ENCODE results near the gene NTMT1. TPM values are rescaled to one million over a fixed set of nuclear protein-coding genes. Genes with fewer than 3 reads are reported as not detected.

NTMT1 gene
- total and polyA plus RNA-seq, 9 of the 15 experiments (the other 6 are each of a cell fraction or from before 2014, with no cell fraction given) = 42.1 to 116 (median 74.7) TPM

DNA sequence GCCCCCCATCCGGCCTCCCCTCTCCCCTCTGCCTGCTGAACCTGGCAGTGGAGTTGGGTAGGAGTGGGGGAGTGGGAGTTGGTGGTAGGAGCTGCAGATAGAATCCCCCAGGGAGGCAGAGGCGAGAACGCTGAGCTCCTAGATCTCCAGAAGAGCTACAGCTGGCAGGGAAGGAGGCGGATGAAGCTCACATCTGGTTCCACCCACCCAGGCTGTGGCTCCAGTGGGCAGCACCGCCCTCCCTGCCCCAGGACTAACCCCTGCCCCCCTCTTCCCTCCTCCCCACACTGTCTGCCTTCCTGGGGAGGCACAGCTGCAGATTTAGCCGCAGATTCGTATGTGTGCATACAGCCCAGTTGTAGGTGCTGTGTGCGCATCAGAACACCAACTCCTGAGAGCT is 39.3 kb upstream of the NTMT1 start:
- no peak overlapping the region for H3K4me3 ChIP-seq
- ATAC-seq = peak; percentile 19
- peaks cover 26 to 35% of the 10 kb centered on the region in 2 experiments for H3K4me1 ChIP-seq (replicated peaks in 1 of 2; ENCODE audit: control insufficient read depth in 2 of 2, insufficient read depth in 2 of 2, low read length in 2 of 2)
- H4K20me1 ChIP-seq (replicated peaks; ENCODE audit: control insufficient read depth, insufficient read depth, low read length) = no peaks in the 10 kb centered on the region
- H3K27me3 ChIP-seq (ENCODE audit: control insufficient read depth in 2 of 2, insufficient read depth in 2 of 2, low read length in 2 of 2) = no peaks in the 10 kb centered on the region
- peak overlapping the region; percentile 85 for H2AFZ ChIP-seq (ENCODE audit: low read depth, low read length)
- peak overlapping the region; percentile 76; the same call in 2 of the 3 replicates for H3K27ac ChIP-seq (ENCODE audit: extremely low read depth, low read depth, low read length)
- ChIA-PET POLR2A (interaction anchor here (0.5 to 1.6 kb wide), 6 partner anchors 15 to 447 kb away, joined by 3 to 8 read pairs (median 3); partner anchors contain the start of gene C9orf50), CTCF (ENCODE audit: low intra/inter-chr PET ratio) (no interaction called here)
- FAIRE-seq = peak; percentile 29
- no TSS peak for BruUV-seq (replicated peaks)
- intact Hi-C loops (cut with micrococcal nuclease) (loop anchor here (5.0 kb wide), 1 partner anchor 99 kb away; no protein-coding TSS in a partner anchor), in situ Hi-C loops (cut with MboI) (no loop called here)
- DNase-seq (ENCODE audit: extremely low read depth in 1 of 4, low spot score in 3 of 4) = peak in 3 of 4 experiments; percentile 41 to 57 (median 53)
- H3K9ac ChIP-seq (ENCODE audit: insufficient read depth in 1 of 2, low read depth in 2 of 2, low read length in 2 of 2) = peak overlapping the region; percentile 55 to 82; a peak in 2 of 4 replicates
- no peaks in the 10 kb centered on the region for H3K9me1 ChIP-seq (ENCODE audit: control insufficient read depth, insufficient read depth, low read length)
- no peaks in the 10 kb centered on the region for H3K36me3 ChIP-seq (ENCODE audit: control insufficient read depth, insufficient read depth, low read length)
- 29% methylated on average over 4 of the region's 8 CpGs for WGBS (ENCODE audit: insufficient coverage, low coverage, missing lambda C conversion rate)
- no peaks in the 10 kb centered on the region for H3K9me3 ChIP-seq (replicated peaks; ENCODE audit: control insufficient read depth, insufficient read depth, low read depth, low read length)
- peak overlapping the region; percentile 60; the same call in 1 of the 2 replicates for H3K4me2 ChIP-seq (ENCODE audit: insufficient read depth, low read length)
- H3K79me2 ChIP-seq (ENCODE audit: control insufficient read depth, insufficient read depth, low read length) = no peaks in the 10 kb centered on the region
- TF ChIP-seq ZFP36 (IDR thresholded peaks at IDR 0.05; ENCODE audit: low read depth, low read length, partially characterized antibody) = peak; percentile 46
- no peak for TF ChIP-seq NCOR1 (IDR thresholded peaks at IDR 0.05)
- TF ChIP-seq ZNF239 (CRISPR knock-in tag; IDR thresholded peaks at IDR 0.05) = no peak
- TF ChIP-seq, protein P1, sequence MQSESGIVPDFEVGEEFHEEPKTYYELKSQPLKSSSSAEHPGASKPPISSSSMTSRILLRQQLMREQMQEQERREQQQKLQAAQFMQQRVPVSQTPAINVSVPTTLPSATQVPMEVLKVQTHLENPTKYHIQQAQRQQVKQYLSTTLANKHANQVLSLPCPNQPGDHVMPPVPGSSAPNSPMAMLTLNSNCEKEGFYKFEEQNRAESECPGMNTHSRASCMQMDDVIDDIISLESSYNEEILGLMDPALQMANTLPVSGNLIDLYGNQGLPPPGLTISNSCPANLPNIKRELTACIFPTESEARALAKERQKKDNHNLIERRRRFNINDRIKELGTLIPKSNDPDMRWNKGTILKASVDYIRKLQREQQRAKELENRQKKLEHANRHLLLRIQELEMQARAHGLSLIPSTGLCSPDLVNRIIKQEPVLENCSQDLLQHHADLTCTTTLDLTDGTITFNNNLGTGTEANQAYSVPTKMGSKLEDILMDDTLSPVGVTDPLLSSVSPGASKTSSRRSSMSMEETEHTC (IDR thresholded peaks at IDR 0.05) = no peak
- TF ChIP-seq, protein P2, sequence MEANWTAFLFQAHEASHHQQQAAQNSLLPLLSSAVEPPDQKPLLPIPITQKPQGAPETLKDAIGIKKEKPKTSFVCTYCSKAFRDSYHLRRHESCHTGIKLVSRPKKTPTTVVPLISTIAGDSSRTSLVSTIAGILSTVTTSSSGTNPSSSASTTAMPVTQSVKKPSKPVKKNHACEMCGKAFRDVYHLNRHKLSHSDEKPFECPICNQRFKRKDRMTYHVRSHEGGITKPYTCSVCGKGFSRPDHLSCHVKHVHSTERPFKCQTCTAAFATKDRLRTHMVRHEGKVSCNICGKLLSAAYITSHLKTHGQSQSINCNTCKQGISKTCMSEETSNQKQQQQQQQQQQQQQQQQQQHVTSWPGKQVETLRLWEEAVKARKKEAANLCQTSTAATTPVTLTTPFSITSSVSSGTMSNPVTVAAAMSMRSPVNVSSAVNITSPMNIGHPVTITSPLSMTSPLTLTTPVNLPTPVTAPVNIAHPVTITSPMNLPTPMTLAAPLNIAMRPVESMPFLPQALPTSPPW (CRISPR knock-in tag; IDR thresholded peaks at IDR 0.05) = peak; percentile 83
- TF ChIP-seq, protein P3, sequence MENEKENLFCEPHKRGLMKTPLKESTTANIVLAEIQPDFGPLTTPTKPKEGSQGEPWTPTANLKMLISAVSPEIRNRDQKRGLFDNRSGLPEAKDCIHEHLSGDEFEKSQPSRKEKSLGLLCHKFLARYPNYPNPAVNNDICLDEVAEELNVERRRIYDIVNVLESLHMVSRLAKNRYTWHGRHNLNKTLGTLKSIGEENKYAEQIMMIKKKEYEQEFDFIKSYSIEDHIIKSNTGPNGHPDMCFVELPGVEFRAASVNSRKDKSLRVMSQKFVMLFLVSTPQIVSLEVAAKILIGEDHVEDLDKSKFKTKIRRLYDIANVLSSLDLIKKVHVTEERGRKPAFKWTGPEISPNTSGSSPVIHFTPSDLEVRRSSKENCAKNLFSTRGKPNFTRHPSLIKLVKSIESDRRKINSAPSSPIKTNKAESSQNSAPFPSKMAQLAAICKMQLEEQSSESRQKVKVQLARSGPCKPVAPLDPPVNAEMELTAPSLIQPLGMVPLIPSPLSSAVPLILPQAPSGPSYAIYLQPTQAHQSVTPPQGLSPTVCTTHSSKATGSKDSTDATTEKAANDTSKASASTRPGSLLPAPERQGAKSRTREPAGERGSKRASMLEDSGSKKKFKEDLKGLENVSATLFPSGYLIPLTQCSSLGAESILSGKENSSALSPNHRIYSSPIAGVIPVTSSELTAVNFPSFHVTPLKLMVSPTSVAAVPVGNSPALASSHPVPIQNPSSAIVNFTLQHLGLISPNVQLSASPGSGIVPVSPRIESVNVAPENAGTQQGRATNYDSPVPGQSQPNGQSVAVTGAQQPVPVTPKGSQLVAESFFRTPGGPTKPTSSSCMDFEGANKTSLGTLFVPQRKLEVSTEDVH (IDR thresholded peaks at IDR 0.05; ENCODE audit: low read depth, partially characterized antibody) = no peak
- TF ChIP-seq, protein P4, sequence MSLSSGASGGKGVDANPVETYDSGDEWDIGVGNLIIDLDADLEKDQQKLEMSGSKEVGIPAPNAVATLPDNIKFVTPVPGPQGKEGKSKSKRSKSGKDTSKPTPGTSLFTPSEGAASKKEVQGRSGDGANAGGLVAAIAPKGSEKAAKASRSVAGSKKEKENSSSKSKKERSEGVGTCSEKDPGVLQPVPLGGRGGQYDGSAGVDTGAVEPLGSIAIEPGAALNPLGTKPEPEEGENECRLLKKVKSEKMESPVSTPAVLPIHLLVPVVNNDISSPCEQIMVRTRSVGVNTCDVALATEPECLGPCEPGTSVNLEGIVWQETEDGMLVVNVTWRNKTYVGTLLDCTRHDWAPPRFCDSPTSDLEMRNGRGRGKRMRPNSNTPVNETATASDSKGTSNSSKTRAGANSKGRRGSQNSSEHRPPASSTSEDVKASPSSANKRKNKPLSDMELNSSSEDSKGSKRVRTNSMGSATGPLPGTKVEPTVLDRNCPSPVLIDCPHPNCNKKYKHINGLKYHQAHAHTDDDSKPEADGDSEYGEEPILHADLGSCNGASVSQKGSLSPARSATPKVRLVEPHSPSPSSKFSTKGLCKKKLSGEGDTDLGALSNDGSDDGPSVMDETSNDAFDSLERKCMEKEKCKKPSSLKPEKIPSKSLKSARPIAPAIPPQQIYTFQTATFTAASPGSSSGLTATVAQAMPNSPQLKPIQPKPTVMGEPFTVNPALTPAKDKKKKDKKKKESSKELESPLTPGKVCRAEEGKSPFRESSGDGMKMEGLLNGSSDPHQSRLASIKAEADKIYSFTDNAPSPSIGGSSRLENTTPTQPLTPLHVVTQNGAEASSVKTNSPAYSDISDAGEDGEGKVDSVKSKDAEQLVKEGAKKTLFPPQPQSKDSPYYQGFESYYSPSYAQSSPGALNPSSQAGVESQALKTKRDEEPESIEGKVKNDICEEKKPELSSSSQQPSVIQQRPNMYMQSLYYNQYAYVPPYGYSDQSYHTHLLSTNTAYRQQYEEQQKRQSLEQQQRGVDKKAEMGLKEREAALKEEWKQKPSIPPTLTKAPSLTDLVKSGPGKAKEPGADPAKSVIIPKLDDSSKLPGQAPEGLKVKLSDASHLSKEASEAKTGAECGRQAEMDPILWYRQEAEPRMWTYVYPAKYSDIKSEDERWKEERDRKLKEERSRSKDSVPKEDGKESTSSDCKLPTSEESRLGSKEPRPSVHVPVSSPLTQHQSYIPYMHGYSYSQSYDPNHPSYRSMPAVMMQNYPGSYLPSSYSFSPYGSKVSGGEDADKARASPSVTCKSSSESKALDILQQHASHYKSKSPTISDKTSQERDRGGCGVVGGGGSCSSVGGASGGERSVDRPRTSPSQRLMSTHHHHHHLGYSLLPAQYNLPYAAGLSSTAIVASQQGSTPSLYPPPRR (CRISPR knock-in tag; IDR thresholded peaks at IDR 0.05; ENCODE audit: borderline replicate concordance) = 0 out of 2 replicates have a peak, but pooled peaks have one; percentile 17
- no peak for TF ChIP-seq NFATC3 (IDR thresholded peaks at IDR 0.05)

All from K562 (cell line).